Measurements from ENCODE around the gene NDUFS7. TPM values are rescaled to one million over a fixed set of nuclear protein-coding genes. Genes with fewer than 3 reads are reported as not detected.
A peak's percentile ranks its signal among the peaks of the same experiment; 100 is the strongest.

Gene NDUFS7
- total and polyA plus RNA-seq, 9 of the 15 experiments (the other 6 are each of a cell fraction or from before 2014, with no cell fraction given): 6.0 to 271 (median 60.6) TPM

GRCh38 chr19:1421958-1422305 lies 38.2 kb downstream of the NDUFS7 start:
- TF ChIP-seq POLR2G (IDR thresholded peaks at IDR 0.05; ENCODE audit: low read depth, low read length) (peak; percentile 55), PURB (CRISPR knock-in tag; IDR thresholded peaks at IDR 0.05; ENCODE audit: low read depth) (no peak)
- ATAC-seq (no peak), FAIRE-seq (no peak), DNase-seq (ENCODE audit: extremely low read depth in 1 of 4, low spot score in 3 of 4) (no peak)
- in situ Hi-C loops (cut with MboI) (no loop called here), intact Hi-C loops (cut with micrococcal nuclease) (no loop called here)
- Histone ChIP-seq H3K9ac (ENCODE audit: insufficient read depth in 1 of 2, low read depth in 2 of 2, low read length in 2 of 2) (peak overlapping the region in 1 of 2 experiments; percentile 22; a peak in 1 of 4 replicates), H3K4me2 (ENCODE audit: insufficient read depth, low read length) (no peak overlapping the region), H4K20me1 (replicated peaks; ENCODE audit: control insufficient read depth, insufficient read depth, low read length) (peaks cover 34% of the 10 kb centered on the region), H3K9me1 (ENCODE audit: control insufficient read depth, insufficient read depth, low read length) (peaks cover 10% of the 10 kb centered on the region), H2AFZ (ENCODE audit: low read depth, low read length) (no peak overlapping the region), H3K27ac (ENCODE audit: extremely low read depth, low read depth, low read length) (no peak overlapping the region), H3K4me1 (replicated peaks in 1 of 2; ENCODE audit: control insufficient read depth in 2 of 2, insufficient read depth in 2 of 2, low read length in 2 of 2) (peaks cover 0 to 48% of the 10 kb centered on the region in 2 experiments; a peak in 2 of 5 replicates), H3K79me2 (ENCODE audit: control insufficient read depth, insufficient read depth, low read length) (peaks cover 81% of the 10 kb centered on the region), H3K27me3 (ENCODE audit: control insufficient read depth in 2 of 2, insufficient read depth in 2 of 2, low read length in 2 of 2) (no peaks in the 10 kb centered on the region), H3K4me3 (no peak overlapping the region), H3K36me3 (ENCODE audit: control insufficient read depth, insufficient read depth, low read length) (peaks cover 98% of the 10 kb centered on the region), H3K9me3 (replicated peaks; ENCODE audit: control insufficient read depth, insufficient read depth, low read depth, low read length) (no peaks in the 10 kb centered on the region)
- WGBS (ENCODE audit: insufficient coverage, low coverage, missing lambda C conversion rate): 94% methylated on average over 20 of the region's 22 CpGs
- ChIA-PET CTCF (ENCODE audit: low intra/inter-chr PET ratio) (no interaction called here), POLR2A (interaction anchor here (0.7 to 1.4 kb wide), 3 partner anchors 15 to 113 kb away, joined by 3 read pairs; no protein-coding TSS in a partner anchor)
- BruUV-seq (replicated peaks): no TSS peak

- no peak overlapping the region for H3K27ac ChIP-seq (ENCODE audit: extremely low read depth, low read depth, low read length)
- peaks cover 6% of the 10 kb centered on the region for H3K9me1 ChIP-seq (ENCODE audit: control insufficient read depth, insufficient read depth, low read length)
- ChIA-PET POLR2A (interaction anchor here (0.7 to 2.4 kb wide), 4 partner anchors 9 to 113 kb away, joined by 3 to 6 read pairs (median 4); no protein-coding TSS in a partner anchor), CTCF (ENCODE audit: low intra/inter-chr PET ratio) (no interaction called here)
- no peaks in the 10 kb centered on the region for H3K27me3 ChIP-seq (ENCODE audit: control insufficient read depth in 2 of 2, insufficient read depth in 2 of 2, low read length in 2 of 2)
- H4K20me1 ChIP-seq (replicated peaks; ENCODE audit: control insufficient read depth, insufficient read depth, low read length): peaks cover 30% of the 10 kb centered on the region; the same call in 1 of the 2 replicates
- no TSS peak for BruUV-seq (replicated peaks)
- ATAC-seq: no peak
- peaks cover 98% of the 10 kb centered on the region for H3K36me3 ChIP-seq (ENCODE audit: control insufficient read depth, insufficient read depth, low read length)
- intact Hi-C loops (cut with micrococcal nuclease): no loop called here
- peak; percentile 18; the same call in 1 of the 2 replicates for TF ChIP-seq TFAP4 (CRISPR knock-in tag; IDR thresholded peaks at IDR 0.05; ENCODE audit: borderline replicate concordance)
- no peak for TF ChIP-seq FOXJ2 (tag; IDR thresholded peaks at IDR 0.05)
- H3K9ac ChIP-seq (ENCODE audit: insufficient read depth in 1 of 2, low read depth in 2 of 2, low read length in 2 of 2): peak overlapping the region in 1 of 2 experiments; percentile 22; a peak in 1 of 4 replicates
- H3K4me3 ChIP-seq: no peak overlapping the region
- H3K9me3 ChIP-seq (replicated peaks; ENCODE audit: control insufficient read depth, insufficient read depth, low read depth, low read length): no peaks in the 10 kb centered on the region
- no peak overlapping the region for H2AFZ ChIP-seq (ENCODE audit: low read depth, low read length)
- peaks cover 0 to 48% of the 10 kb centered on the region in 2 experiments; a peak in 2 of 5 replicates for H3K4me1 ChIP-seq (replicated peaks in 1 of 2; ENCODE audit: control insufficient read depth in 2 of 2, insufficient read depth in 2 of 2, low read length in 2 of 2)
- no peak for DNase-seq (ENCODE audit: extremely low read depth in 1 of 4, low spot score in 3 of 4)
- in situ Hi-C loops (cut with MboI): no loop called here
- H3K79me2 ChIP-seq (ENCODE audit: control insufficient read depth, insufficient read depth, low read length): peaks cover 76% of the 10 kb centered on the region
- FAIRE-seq: no peak
- 84% methylated on average over 15 of the region's 16 CpGs for WGBS (ENCODE audit: insufficient coverage, low coverage, missing lambda C conversion rate)
- no peak overlapping the region for H3K4me2 ChIP-seq (ENCODE audit: insufficient read depth, low read length)
These were observed 38.7 kb downstream of the NDUFS7 start for GRCh38 chr19:1422360-1422759.
